H1 (cell line): ENCODE results near the gene ZDHHC9.

ENCODE experiments used
- EP300 ChIP-seq, 2 experiments: IDR thresholded peaks; 1 replicate in 1 of 2; 2 replicates in 1 of 2; pipeline ENCODE4 v1.6.1; 2011 to 2012; ENCODE audit warnings: low read depth in 2 of 2, low read length in 2 of 2, mild to moderate bottlenecking in 2 of 2, borderline replicate concordance in 1 of 2, inconsistent platforms in 1 of 2, moderate library complexity in 1 of 2
- EZH2 ChIP-seq: fragments of 200-600 bp; sonication (generic); IDR thresholded peaks from 2 replicates; pipeline ENCODE4 v1.7.1; 2012; ENCODE audit warnings: low read depth, mild to moderate bottlenecking, moderate library complexity, low read length, inconsistent platforms; ENCODE audit not compliant: severe bottlenecking
- FOSL1 ChIP-seq: IDR thresholded peaks from 2 replicates; pipeline ENCODE4 v1.6.1; 2011; ENCODE audit warnings: mild to moderate bottlenecking, low read depth, low read length, moderate library complexity; ENCODE audit not compliant: insufficient read depth
- GABPA ChIP-seq: IDR thresholded peaks from 2 replicates; pipeline ENCODE4 v1.6.1; 2011; ENCODE audit warnings: mild to moderate bottlenecking, low read length, moderate library complexity, borderline replicate concordance; ENCODE audit not compliant: insufficient read depth
- PHF8 ChIP-seq: fragments of 200-600 bp; sonication (generic); conservative IDR thresholded peaks from 2 replicates; pipeline ENCODE4 v1.7.1; 2012; ENCODE audit warnings: low read depth, mild to moderate bottlenecking, inconsistent platforms, low read length, moderate library complexity
- POLR2A ChIP-seq, 2 experiments: IDR thresholded peaks; 1 replicate in 1 of 2; 2 replicates in 1 of 2; pipeline ENCODE4 v1.6.1; 2011; ENCODE audit warnings: low read depth in 2 of 2, low read length in 2 of 2, mild to moderate bottlenecking in 2 of 2; ENCODE audit errors: control extremely low read depth in 1 of 2
- SP1 ChIP-seq: IDR thresholded peaks from 2 replicates; pipeline ENCODE4 v1.6.1; 2011; ENCODE audit warnings: low read depth, low read length
- SUZ12 ChIP-seq: fragments of 200-600 bp; sonication (generic); IDR thresholded peaks from 2 replicates; pipeline ENCODE4 v1.6.1; 2012; ENCODE audit warnings: mild to moderate bottlenecking, inconsistent platforms, low read length, moderate library complexity, mixed read lengths
- ZNF274 ChIP-seq: IDR thresholded peaks from 2 replicates; pipeline ENCODE4 v1.7.0; 2012; ENCODE audit warnings: low read length, borderline replicate concordance; ENCODE audit errors: extremely low read depth
- TF ChIP-seq, protein P1 (sequence below), 3 experiments: IDR thresholded peaks; 1 replicate in 2 of 3; 2 replicates in 1 of 3; pipeline versions ENCODE4 v1.5.1 to v1.6.1; 2011; ENCODE audit warnings: low read length in 3 of 3, mild to moderate bottlenecking in 3 of 3, inconsistent platforms in 2 of 3, low read depth in 1 of 3, moderate library complexity in 1 of 3; ENCODE audit not compliant: insufficient read depth in 1 of 3; ENCODE audit errors: control extremely low read depth in 1 of 3
- TF ChIP-seq, protein P2 (sequence below): IDR thresholded peaks from 2 replicates; pipeline ENCODE4 v1.6.1; 2011; ENCODE audit warnings: low read length, improper control_type of control experiment

DNA sequence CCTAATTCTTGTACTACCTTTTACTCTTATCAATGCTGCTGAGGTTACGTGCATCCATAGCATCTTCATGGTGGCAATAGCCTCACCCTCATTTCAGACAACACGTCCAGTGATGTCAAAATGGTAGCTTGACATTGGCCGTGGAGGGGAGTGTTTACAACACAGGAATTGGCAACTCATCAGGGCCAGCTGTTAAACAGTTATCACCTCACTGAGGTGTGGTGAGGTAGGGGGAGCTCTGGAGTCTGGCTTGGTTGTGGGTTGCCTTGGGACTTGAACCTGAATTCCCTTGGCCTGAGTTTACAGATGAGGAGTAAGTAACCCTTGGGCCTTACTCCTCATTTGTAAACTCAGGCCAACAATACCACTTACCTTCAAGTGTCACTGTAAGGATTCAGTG is 53.5 kb downstream of the ZDHHC9 start:
- no peak for TF ChIP-seq SUZ12
- TF ChIP-seq, protein P1, sequence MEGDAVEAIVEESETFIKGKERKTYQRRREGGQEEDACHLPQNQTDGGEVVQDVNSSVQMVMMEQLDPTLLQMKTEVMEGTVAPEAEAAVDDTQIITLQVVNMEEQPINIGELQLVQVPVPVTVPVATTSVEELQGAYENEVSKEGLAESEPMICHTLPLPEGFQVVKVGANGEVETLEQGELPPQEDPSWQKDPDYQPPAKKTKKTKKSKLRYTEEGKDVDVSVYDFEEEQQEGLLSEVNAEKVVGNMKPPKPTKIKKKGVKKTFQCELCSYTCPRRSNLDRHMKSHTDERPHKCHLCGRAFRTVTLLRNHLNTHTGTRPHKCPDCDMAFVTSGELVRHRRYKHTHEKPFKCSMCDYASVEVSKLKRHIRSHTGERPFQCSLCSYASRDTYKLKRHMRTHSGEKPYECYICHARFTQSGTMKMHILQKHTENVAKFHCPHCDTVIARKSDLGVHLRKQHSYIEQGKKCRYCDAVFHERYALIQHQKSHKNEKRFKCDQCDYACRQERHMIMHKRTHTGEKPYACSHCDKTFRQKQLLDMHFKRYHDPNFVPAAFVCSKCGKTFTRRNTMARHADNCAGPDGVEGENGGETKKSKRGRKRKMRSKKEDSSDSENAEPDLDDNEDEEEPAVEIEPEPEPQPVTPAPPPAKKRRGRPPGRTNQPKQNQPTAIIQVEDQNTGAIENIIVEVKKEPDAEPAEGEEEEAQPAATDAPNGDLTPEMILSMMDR (IDR thresholded peaks at IDR 0.05; ENCODE audit: control extremely low read depth in 1 of 3, insufficient read depth in 1 of 3, low read depth in 1 of 3, low read length in 3 of 3), result no peak; a peak in 1 of 4 replicates
- TF ChIP-seq, protein P2, sequence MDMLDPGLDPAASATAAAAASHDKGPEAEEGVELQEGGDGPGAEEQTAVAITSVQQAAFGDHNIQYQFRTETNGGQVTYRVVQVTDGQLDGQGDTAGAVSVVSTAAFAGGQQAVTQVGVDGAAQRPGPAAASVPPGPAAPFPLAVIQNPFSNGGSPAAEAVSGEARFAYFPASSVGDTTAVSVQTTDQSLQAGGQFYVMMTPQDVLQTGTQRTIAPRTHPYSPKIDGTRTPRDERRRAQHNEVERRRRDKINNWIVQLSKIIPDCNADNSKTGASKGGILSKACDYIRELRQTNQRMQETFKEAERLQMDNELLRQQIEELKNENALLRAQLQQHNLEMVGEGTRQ, result no peak
- TF ChIP-seq FOSL1, result no peak
- TF ChIP-seq ZNF274, result no peak
- TF ChIP-seq EP300 (IDR thresholded peaks at IDR 0.05; ENCODE audit: borderline replicate concordance in 1 of 2, low read depth in 2 of 2, low read length in 2 of 2), result no peak
- TF ChIP-seq SP1, result no peak
- TF ChIP-seq EZH2, result no peak
- TF ChIP-seq POLR2A (IDR thresholded peaks at IDR 0.05; ENCODE audit: control extremely low read depth in 1 of 2, low read depth in 2 of 2, low read length in 2 of 2), result no peak
- TF ChIP-seq PHF8, result no peak
- TF ChIP-seq GABPA, result no peak
